Measurements from ENCODE around the gene ZSCAN12. TPM values are rescaled to one million over a fixed set of nuclear protein-coding genes. Genes with fewer than 3 reads are reported as not detected.
"Not testable (repeated sequence)": the region's sequence is repeated elsewhere in the genome, so short reads cannot be mapped to it uniquely, and the experiment has no call there.

ZSCAN12 gene
- total RNA-seq, 4 donors from 2014 or later: 1.2 to 6.2 (median 3.5) TPM

DNA sequence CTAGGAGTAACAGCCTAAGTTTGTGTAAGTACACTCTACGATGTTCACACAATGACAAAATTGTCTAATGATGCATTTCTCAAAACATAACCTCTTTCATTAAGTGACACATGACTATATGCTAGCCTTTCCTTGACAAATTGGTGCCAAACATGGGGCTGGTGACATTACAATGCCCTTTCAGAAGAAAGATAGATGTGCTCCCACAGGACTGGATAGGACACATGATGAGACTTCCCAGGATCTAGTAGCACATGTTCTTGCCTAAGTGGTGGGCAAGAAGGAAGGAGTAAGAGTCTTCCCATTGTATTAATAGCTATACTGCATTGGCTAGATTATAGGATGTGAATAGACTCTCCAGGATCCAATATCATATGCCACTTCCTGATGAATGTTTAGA, 28.3 kb downstream of the ZSCAN12 start:
- Histone ChIP-seq H3K27me3 (no peaks in the 10 kb centered on the region), H3K9me3 (no peaks in the 10 kb centered on the region), H3K4me1 (no peaks in the 10 kb centered on the region), H3K4me3 (no peak overlapping the region), H3K36me3 (peaks cover 0 to 6% (median 0%) of the 10 kb centered on the region in 4 donors), H3K27ac (no peak overlapping the region)
- TF ChIP-seq EP300 (IDR thresholded peaks at IDR 0.05; ENCODE audit: low read depth): no peak
- TF ChIP-seq, protein P1, sequence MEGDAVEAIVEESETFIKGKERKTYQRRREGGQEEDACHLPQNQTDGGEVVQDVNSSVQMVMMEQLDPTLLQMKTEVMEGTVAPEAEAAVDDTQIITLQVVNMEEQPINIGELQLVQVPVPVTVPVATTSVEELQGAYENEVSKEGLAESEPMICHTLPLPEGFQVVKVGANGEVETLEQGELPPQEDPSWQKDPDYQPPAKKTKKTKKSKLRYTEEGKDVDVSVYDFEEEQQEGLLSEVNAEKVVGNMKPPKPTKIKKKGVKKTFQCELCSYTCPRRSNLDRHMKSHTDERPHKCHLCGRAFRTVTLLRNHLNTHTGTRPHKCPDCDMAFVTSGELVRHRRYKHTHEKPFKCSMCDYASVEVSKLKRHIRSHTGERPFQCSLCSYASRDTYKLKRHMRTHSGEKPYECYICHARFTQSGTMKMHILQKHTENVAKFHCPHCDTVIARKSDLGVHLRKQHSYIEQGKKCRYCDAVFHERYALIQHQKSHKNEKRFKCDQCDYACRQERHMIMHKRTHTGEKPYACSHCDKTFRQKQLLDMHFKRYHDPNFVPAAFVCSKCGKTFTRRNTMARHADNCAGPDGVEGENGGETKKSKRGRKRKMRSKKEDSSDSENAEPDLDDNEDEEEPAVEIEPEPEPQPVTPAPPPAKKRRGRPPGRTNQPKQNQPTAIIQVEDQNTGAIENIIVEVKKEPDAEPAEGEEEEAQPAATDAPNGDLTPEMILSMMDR (IDR thresholded peaks at IDR 0.05): no peak
- TF ChIP-seq POLR2A (IDR thresholded peaks at IDR 0.05): no peak
- TF ChIP-seq POLR2AphosphoS5 (IDR thresholded peaks at IDR 0.05): no peak
- in situ Hi-C loops (cut with MboI; ENCODE audit: low pct_ligation_motif_present in 1 of 4, low pct_unique_long_range_greater_than_20kb in 1 of 4, low sequenced_read_pairs in 3 of 4) (loop anchor here in 3 of 4 donors (25.0 kb wide), 4 partner anchors 109 to 1184 kb away; partner anchors contain the start of genes NKAPL (in 1 of the 3), OR2B2 (in 1 of the 3), ZKSCAN4 (in 1 of the 3) and ZKSCAN8 (in 1 of the 3)), intact Hi-C loops (cut with DNase I; ENCODE audit: low total_unique reads) (no loop called here)
- no peak for DNase-seq
- WGBS, 2 donors (ENCODE audit: low coverage in 1 of 2): 80% methylated on average over 1 of the region's 1 CpG; no CpG with 5 or more reads in 1 of the 2 donors

DNA sequence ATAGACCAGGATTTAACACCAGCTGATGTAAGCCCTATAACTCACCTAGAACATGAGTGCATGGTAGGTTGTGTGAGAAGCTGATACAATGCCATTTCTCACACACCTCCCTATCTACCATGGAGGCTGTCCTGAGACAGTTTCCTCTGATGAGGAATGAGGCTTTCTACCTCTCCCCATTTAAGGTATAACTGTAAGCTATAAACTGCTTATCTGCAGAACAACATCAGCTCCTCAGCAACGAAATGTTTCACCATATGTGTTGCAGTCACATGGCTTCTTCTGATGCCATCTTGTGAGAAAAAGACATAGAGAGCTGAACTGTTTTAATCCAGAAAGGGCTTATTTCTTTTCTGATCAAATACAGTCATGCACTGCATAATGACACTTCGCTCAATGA, 29.1 kb downstream of the ZSCAN12 start:
- in situ Hi-C loops (cut with MboI; ENCODE audit: low pct_ligation_motif_present in 1 of 4, low pct_unique_long_range_greater_than_20kb in 1 of 4, low sequenced_read_pairs in 3 of 4): loop anchor here in 3 of 4 donors (25.0 kb wide), 4 partner anchors 108 to 1183 kb away; partner anchors contain the start of genes NKAPL (in 1 of the 3), OR2B2 (in 1 of the 3), ZKSCAN4 (in 1 of the 3) and ZKSCAN8 (in 1 of the 3)
- TF ChIP-seq POLR2AphosphoS5 (IDR thresholded peaks at IDR 0.05): no peak
- no peak for TF ChIP-seq EP300 (IDR thresholded peaks at IDR 0.05; ENCODE audit: low read depth)
- TF ChIP-seq, protein P1 (IDR thresholded peaks at IDR 0.05): no peak
- no peak for TF ChIP-seq POLR2A (IDR thresholded peaks at IDR 0.05)

DNA sequence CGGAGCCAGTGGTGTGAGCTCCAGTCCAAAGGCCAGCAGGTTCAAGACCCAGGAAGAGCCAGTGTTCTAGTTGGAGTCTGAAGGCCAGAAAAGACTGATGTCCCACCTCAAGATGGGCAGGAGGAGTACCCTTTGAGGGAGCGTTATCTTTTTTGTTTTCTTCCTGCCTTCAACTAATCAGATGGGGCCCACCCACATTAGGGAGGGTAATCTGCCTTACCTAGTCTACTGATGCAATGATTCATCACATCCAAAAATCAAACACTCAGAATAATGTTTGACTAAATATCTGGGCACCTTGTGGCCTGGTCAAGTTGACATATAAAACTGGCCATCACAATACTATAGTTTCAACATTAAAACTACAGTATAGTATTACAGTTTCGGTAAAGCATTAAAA, 30.1 kb downstream of the ZSCAN12 start:
- no peak overlapping the region for H3K4me3 ChIP-seq
- TF ChIP-seq EP300 (IDR thresholded peaks at IDR 0.05; ENCODE audit: low read depth) (no peak), POLR2A (IDR thresholded peaks at IDR 0.05) (no peak), POLR2AphosphoS5 (IDR thresholded peaks at IDR 0.05) (no peak)
- TF ChIP-seq, protein P1 (IDR thresholded peaks at IDR 0.05): no peak
- intact Hi-C loops (cut with DNase I; ENCODE audit: low total_unique reads): no loop called here
- H3K36me3 ChIP-seq: peaks cover 0 to 15% (median 7%) of the 10 kb centered on the region in 4 donors
- no peak overlapping the region for H3K27ac ChIP-seq
- in situ Hi-C loops (cut with MboI; ENCODE audit: low pct_ligation_motif_present in 1 of 4, low pct_unique_long_range_greater_than_20kb in 1 of 4, low sequenced_read_pairs in 3 of 4): loop anchor here in 3 of 4 donors (25.0 kb wide), 4 partner anchors 107 to 1182 kb away; partner anchors contain the start of genes NKAPL (in 1 of the 3), OR2B2 (in 1 of the 3), ZKSCAN4 (in 1 of the 3) and ZKSCAN8 (in 1 of the 3)
- no peaks in the 10 kb centered on the region for H3K27me3 ChIP-seq
- no peak for DNase-seq
- no peaks in the 10 kb centered on the region for H3K9me3 ChIP-seq
- 91 to 100% methylated on average over 2 to 3 of the region's 3 CpGs for WGBS, 2 donors (ENCODE audit: low coverage in 1 of 2)
- no peaks in the 10 kb centered on the region for H3K4me1 ChIP-seq

More for the DNA sequence above, 29.1 kb downstream of the ZSCAN12 start:
- Histone ChIP-seq H3K27me3 (no peaks in the 10 kb centered on the region), H3K9me3 (no peaks in the 10 kb centered on the region), H3K27ac (no peak overlapping the region), H3K4me3 (no peak overlapping the region), H3K36me3 (peaks cover 0 to 10% (median 3%) of the 10 kb centered on the region in 4 donors), H3K4me1 (no peaks in the 10 kb centered on the region)
- 63 to 74% methylated on average over 2 of the region's 2 CpGs for WGBS, 2 donors (ENCODE audit: low coverage in 1 of 2)
- intact Hi-C loops (cut with DNase I; ENCODE audit: low total_unique reads): no loop called here
- DNase-seq: no peak

DNA sequence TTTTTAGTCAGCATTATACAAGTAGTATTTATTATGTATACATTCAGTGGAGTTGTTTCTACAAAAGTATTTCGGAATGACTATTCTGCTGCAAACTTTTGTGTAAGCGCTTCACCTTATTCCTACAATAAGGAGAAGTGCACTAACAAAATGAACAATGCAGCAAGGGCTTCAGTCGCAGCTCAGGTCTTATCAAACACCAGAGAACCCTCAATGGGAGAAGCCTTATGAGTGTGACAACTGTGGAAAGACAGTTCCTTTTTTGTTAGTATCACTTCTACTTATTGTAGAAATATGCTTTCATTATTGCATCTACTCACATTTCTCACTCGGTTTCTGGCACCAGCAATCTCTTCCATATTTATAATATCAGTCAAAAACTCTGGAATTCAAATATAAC, 31.0 kb downstream of the ZSCAN12 start:
- in situ Hi-C loops (cut with MboI; ENCODE audit: low pct_ligation_motif_present in 1 of 4, low pct_unique_long_range_greater_than_20kb in 1 of 4, low sequenced_read_pairs in 3 of 4): loop anchor here in 3 of 4 donors (25.0 kb wide), 4 partner anchors 106 to 1181 kb away; partner anchors contain the start of genes NKAPL (in 1 of the 3), OR2B2 (in 1 of the 3), ZKSCAN4 (in 1 of the 3) and ZKSCAN8 (in 1 of the 3)
- no peak overlapping the region for H3K4me3 ChIP-seq
- H3K36me3 ChIP-seq: peaks cover 0 to 24% (median 7%) of the 10 kb centered on the region in 4 donors
- no peak for TF ChIP-seq POLR2A (IDR thresholded peaks at IDR 0.05)
- no peak for DNase-seq
- 81 to 87% methylated on average over 4 of the region's 4 CpGs for WGBS, 2 donors (ENCODE audit: low coverage in 1 of 2)
- no peaks in the 10 kb centered on the region for H3K4me1 ChIP-seq
- H3K27me3 ChIP-seq: no peaks in the 10 kb centered on the region
- no peak overlapping the region for H3K27ac ChIP-seq
- intact Hi-C loops (cut with DNase I; ENCODE audit: low total_unique reads): no loop called here
- H3K9me3 ChIP-seq: no peaks in the 10 kb centered on the region

DNA sequence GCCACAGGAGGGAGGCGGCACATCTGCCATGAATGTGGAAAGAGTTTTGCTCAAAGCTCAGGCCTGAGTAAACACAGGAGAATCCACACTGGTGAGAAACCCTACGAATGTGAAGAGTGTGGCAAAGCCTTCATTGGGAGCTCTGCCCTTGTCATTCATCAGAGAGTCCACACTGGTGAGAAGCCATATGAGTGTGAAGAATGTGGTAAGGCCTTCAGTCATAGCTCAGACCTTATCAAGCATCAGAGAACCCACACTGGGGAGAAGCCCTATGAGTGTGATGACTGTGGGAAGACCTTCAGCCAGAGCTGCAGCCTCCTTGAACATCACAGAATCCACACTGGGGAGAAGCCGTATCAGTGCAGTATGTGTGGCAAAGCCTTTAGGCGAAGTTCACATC, 34.0 kb downstream of the ZSCAN12 start:
- H3K27ac ChIP-seq; H3K27me3 ChIP-seq; H3K4me3 ChIP-seq; H3K4me1 ChIP-seq; H3K9me3 ChIP-seq; DNase-seq; intact Hi-C loops (cut with DNase I; ENCODE audit: low total_unique reads): not testable (repeated sequence)
- 92 to 93% methylated on average over 2 to 4 of the region's 4 CpGs for WGBS, 2 donors (ENCODE audit: low coverage in 1 of 2)
- in situ Hi-C loops (cut with MboI; ENCODE audit: low pct_ligation_motif_present in 1 of 4, low pct_unique_long_range_greater_than_20kb in 1 of 4, low sequenced_read_pairs in 3 of 4): loop anchor here in 3 of 4 donors (25.0 kb wide), 4 partner anchors 103 to 1178 kb away; partner anchors contain the start of genes NKAPL (in 1 of the 3), OR2B2 (in 1 of the 3), ZKSCAN4 (in 1 of the 3) and ZKSCAN8 (in 1 of the 3)
- peaks cover 0 to 36% (median 7%) of the 10 kb centered on the region in 4 donors for H3K36me3 ChIP-seq
